Skin of body (tissue), 2 donors: ENCODE data around the gene ZSWIM7. TPM values are rescaled to one million over a fixed set of nuclear protein-coding genes. Genes with fewer than 3 reads are reported as not detected.
"Not testable (repeated sequence)": the region's sequence is repeated elsewhere in the genome, so short reads cannot be mapped to it uniquely, and the experiment has no call there.

Experiments
- DNase-seq: peaks from one replicate; lab custom pipeline; 2025; lab: John Stamatoyannopoulos, UW
- total RNA-seq: library from RNA; depleted of rRNA; stranded (reverse); fragments of >200 nt; gene quantifications from one replicate; pipeline ENCODE4 v1.2.3, GENCODE V29; 2014

The ZSWIM7 gene
- total RNA-seq, 1 donor from 2014 or later, result 11.9 TPM

GRCh38 chr17:15999974-16000827, 697 bp upstream of the ZSWIM7 start:
- DNase-seq, result peak; percentile 39

DNA sequence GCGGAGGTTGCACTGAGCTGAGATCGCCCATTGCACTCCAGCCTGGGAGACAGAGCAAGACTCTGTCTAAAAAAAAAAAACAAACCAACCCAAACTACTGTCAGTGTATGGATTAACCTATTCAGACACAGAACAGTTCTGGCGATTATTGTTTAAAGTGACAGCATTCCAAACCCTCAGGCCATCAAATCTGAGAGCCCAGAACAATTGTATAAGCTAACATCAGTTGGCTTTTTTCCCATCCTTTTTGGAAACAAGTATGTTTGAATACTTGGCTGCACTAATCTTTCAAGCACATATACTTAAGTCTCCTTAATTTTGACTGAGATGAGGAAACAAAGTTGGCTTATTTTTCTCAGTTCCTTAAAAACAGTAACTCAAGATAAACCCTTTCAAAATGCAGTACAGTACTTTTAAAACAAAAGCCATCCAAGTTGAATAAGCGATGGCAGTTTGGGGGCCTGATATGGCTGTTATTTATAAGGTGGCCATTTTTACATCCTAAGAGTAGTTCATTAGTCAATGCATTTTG, 1.4 kb downstream of the ZSWIM7 start:
- no peak for DNase-seq

GRCh38 chr17:15996322-15996721, 3.2 kb downstream of the ZSWIM7 start:
- no peak for DNase-seq

GRCh38 chr17:15981646-15982580, 17.6 kb downstream of the ZSWIM7 start:
- DNase-seq, result no peak

- no peak for DNase-seq
Observed at GRCh38 chr17:15981208-15981607, 18.3 kb downstream of the ZSWIM7 start.

DNA sequence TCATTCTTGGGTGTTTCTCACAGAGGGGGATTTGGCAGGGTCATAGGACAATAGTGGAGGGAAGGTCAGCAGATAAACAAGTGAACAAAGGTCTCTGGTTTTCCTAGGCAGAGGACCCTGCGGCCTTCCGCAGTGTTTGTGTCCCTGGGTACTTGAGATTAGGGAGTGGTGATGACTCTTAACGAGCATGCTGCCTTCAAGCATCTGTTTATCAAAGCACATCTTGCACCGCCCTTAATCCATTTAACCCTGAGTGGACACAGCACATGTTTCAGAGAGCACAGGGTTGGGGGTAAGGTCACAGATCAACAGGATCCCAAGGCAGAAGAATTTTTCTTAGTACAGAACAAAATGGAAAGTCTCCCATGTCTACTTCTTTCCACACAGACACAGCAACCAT, 20.5 kb downstream of the ZSWIM7 start:
- not testable (repeated sequence) for DNase-seq

DNA sequence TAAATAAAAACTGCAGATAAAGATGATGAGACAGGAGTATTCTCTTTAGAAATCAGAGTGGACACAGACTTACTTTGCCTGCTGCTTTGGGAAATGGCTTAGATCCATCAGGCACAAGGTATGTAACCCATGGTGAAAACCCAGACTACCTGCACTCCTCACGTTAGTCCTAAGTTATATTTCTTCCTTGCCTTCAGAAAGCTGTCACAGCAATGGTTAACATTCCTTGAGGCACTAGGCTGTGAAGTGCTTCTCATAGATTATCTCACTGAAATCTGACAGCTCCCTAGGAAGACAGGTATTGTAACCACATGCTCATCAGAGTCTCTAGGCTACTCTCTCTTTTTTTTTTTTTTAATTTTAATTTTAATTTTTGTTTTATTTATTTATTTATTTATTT, 20.9 kb downstream of the ZSWIM7 start:
- no peak for DNase-seq

GRCh38 chr17:15977894-15978293, 21.6 kb downstream of the ZSWIM7 start:
- DNase-seq, result no peak

- DNase-seq, result no peak
Observed at GRCh38 chr17:15973834-15974233, 25.7 kb downstream of the ZSWIM7 start.

- no peak for DNase-seq
Observed at GRCh38 chr17:15973016-15973415, 26.5 kb downstream of the ZSWIM7 start.

DNA sequence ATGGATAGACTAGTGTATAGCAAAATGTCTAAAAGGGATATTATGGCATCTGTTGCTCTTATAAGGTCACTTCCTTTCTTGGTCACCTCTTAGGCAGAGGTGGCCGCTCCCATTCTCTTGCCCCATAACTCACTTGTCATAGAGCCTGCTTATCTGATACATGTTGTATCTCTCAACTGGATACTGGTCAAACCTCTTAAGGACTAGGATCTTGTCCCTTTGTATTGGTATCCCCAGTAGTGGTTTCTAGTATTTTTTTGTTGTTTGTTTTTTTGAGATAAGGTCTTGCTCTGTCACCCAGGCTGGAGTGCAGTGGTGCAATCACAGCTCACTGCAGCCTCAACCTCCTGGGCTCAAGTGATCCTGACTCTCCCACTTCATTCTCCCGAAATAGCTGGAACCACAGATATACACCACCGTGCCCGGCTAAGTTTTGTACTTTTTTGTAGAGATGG, 27.0 kb downstream of the ZSWIM7 start:
- DNase-seq, result no peak

DNA sequence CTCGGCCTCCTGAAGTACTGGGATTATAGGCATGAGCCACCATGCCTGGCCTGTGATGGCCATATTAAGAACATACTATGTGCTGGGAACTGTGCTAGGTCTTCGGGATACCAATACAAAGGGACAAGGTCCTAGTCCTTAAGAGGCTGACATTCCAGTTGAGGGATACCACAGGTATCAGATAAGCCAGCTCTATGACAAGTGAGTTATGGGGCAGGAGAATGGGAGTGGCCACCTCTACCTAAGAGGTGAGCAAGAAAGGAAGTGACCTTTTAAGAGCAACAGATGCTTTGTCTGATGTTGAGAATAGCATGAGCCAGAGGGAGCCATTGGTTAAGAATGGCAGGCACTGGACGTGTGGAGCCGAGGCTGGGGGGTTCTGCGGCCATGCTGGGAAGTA, 27.6 kb downstream of the ZSWIM7 start:
- no peak for DNase-seq

DNA sequence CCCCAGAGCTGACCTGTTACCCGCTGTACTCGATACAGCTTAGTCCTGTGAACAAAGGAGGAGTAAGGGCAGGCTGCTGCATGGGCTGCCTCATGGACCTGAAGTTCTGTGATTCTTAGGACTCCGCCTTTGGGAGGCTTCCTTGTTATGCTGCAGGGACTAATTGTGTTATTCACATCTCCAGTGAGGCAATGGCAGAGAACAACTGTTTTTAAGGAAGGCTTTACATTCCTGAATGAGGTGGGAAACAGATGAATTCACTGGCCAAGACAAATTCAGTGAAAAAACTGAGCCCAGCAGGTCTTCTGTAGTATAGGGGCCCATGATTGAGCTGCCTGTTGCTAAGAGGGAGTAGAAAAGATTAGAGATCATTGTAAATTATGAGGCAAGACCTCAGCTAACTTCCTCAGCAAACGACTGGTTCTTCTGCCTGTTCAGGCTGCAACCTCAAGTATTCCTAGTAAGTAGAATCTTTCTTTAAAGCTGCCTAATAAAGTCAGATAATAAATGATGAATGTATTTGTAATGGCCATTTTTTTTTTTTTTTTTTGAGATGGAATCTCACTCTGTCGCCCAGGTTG, 28.3 kb downstream of the ZSWIM7 start:
- DNase-seq, result no peak

DNA sequence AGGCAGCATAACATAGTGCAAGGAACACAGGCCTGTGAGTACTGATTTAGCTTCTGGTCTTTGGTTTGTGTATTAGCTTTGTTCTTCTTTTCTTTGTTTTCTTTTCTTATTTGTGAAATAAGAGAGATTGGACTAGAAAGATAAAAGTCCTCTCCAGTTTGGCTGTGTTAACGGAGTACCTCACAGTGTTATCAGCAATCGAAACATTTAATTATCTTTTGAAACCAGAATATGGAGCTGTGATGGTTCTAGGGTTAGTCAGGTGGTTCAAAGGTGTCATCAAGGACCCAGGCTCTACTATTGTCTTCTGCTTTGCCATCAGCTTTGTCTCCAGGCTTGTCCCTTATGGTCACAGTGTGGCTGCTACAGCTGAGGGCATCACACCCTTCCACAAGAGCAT, 29.0 kb downstream of the ZSWIM7 start:
- no peak for DNase-seq

- DNase-seq, result no peak
Observed at GRCh38 chr17:15969463-15969862, 30.0 kb downstream of the ZSWIM7 start.

DNA sequence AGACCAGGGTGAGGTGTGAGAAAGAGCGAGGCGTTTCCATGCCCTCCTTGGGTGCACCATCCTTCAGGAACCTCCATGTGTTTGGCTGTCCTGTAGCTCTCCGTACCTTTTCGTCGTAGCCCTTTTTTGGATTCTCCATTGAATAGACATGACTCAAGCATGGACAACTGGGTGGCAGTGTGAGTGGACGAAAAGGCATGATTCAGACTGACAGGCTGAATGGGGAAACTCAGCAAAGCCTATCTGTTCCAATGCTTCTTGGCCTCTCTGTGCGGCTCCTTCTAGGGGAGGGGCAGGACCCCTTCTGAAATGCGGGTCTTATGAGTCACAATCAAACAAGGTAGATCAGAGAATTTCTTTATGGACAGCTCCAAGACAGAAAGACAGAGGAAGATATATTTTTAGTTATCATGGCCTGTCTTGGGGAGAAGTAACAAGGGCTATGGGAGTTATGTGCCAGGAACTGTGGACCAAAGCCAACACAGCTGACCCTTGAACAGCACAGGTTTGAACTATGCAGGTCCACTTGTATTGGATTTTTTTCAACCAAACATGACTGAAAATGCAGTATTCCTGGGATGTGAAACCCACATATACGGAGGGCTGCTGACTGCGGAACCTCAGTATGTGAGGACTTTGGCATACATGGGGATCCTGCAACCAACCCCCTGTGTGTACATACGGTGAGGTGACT, 31.7 kb downstream of the ZSWIM7 start:
- DNase-seq, result no peak

GRCh38 chr17:15966879-15967248, 32.6 kb downstream of the ZSWIM7 start:
- no peak for DNase-seq

- no peak for DNase-seq
Observed at GRCh38 chr17:15966183-15966878, 33.2 kb downstream of the ZSWIM7 start.

DNA sequence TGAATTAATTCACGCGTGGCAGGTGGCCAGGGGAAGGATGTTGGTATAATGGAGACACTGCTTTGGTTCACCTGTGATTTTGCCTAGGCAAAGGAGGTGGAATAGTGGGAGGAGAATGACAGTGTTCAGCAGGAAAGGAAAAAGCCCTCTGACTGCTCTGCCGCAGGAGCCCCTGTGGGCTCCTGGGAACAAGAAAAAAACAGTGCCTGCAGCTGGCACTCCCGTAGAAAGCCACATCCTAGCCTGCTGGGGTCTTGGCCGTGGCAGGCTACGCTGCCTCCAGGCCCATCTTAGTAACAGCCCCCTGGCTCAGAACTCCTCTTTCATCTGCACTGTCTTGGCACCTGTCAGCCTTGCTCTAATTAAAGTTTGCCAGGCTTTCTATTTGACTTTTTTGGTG, 34.0 kb downstream of the ZSWIM7 start:
- no peak for DNase-seq

DNA sequence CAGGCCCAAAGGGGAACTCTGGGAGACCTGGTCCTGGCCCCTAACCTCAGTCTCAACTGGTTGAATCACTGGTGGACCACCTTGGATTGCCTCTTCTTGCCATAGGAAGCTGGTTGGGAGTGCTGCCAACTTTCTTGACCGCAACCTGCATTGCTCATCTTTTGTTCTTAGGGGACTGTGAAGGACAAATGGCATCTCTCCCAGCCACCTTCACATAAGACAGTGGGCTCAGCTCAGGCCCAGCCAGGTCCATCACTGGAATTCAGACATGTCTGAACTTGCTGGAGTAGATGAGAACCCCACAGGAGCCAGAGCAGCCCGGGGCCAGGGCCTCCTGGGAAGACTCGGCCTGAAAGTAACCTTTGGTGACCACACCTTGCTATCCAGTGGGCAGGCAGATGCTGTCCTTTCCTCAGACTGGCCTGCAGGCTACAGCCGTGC, 35.8 kb downstream of the ZSWIM7 start:
- DNase-seq, result no peak
